AG04450 (cell line): ENCODE results near the gene PRPF40B. TPM values are rescaled to one million over a fixed set of nuclear protein-coding genes. Genes with fewer than 3 reads are reported as not detected.

Experiments
- CTCF ChIA-PET: fragments of 300-600, 350-600 bp; formaldehyde crosslinking; extraction: SDS; loops from one replicate; lab custom pipeline; 2022; ENCODE audit warnings: antibody characterized with exemption, inconsistent platforms; lab: Charles Lee
- POLR2A ChIA-PET: fragments of 350-600 bp; formaldehyde crosslinking; extraction: SDS; loops from one replicate; lab custom pipeline; 2021; ENCODE audit warnings: antibody characterized with exemption, inconsistent platforms; lab: Yijun Ruan, JAX
- DNase-seq: peaks from one replicate; pipeline ENCODE4 v3.0.0-alpha.2; 2011; ENCODE audit warnings: low read depth, low spot score
- H3K27ac ChIP-seq: one replicate; pipeline ENCODE4 v1.5.1; 2012; ENCODE audit warnings: low read depth, low read length, control low read depth
- H3K27me3 ChIP-seq: one replicate; pipeline ENCODE4 v1.6.0; 2012; ENCODE audit warnings: low read length; ENCODE audit not compliant: control insufficient read depth, insufficient read depth
- H3K4me3 ChIP-seq: 2 replicates; pipeline ENCODE4 v1.5.1; 2011; ENCODE audit warnings: mild to moderate bottlenecking, low read depth, low read length, control low read depth
- H3K9me3 ChIP-seq: 2 replicates; pipeline ENCODE4 v1.5.1; 2012; ENCODE audit warnings: low read length; ENCODE audit not compliant: control insufficient read depth, insufficient read depth
- CTCF ChIP-seq: IDR thresholded peaks from 2 replicates; pipeline ENCODE4 v1.5.1; 2011; ENCODE audit warnings: low read depth, low read length, control low read depth, inconsistent platforms
- polyA plus RNA-seq: library from polyadenylated mRNA; depleted of rRNA; stranded (reverse); fragments of >200 nt; gene quantifications from 2 replicates; pipeline ENCODE4 v1.2.3, GENCODE V29; 2011

Gene PRPF40B
- polyA plus RNA-seq, 1 experiment = 9.0 TPM

GRCh38 chr12:49649892-49650291, 26.5 kb downstream of the PRPF40B start:
- TF ChIP-seq CTCF = no peak
- Histone ChIP-seq H3K27ac (no peak overlapping the region), H3K27me3 (no peaks in the 10 kb centered on the region), H3K4me3 (no peak overlapping the region), H3K9me3 (no peaks in the 10 kb centered on the region)
- CTCF ChIA-PET = interaction anchor here (0.6 to 0.7 kb wide), 2 partner anchors 58 to 68 kb away, joined by 3 read pairs; no protein-coding TSS in a partner anchor
- POLR2A ChIA-PET = interaction anchor here (1.7 kb wide), 1 partner anchor 92 kb away, joined by 5 read pairs; the partner anchor contains the start of gene TMBIM6
- no peak for DNase-seq

- no peak overlapping the region for H3K27ac ChIP-seq
- CTCF ChIA-PET = interaction anchor here (0.7 kb wide), 1 partner anchor 13 kb away, joined by 7 read pairs; no protein-coding TSS in a partner anchor
- no peak for TF ChIP-seq CTCF
- POLR2A ChIA-PET = interaction anchor here (0.6 to 2.3 kb wide), 3 partner anchors 10 to 194 kb away, joined by 3 to 6 read pairs (median 5); partner anchors contain the start of gene TMBIM6
- no peak overlapping the region for H3K4me3 ChIP-seq
- no peak for DNase-seq
- H3K27me3 ChIP-seq = no peaks in the 10 kb centered on the region
- H3K9me3 ChIP-seq = no peaks in the 10 kb centered on the region
Measured at GRCh38 chr12:49651855-49652254, 28.5 kb downstream of the PRPF40B start.

- CTCF ChIA-PET = interaction anchor here (0.9 to 1.6 kb wide), 2 partner anchors 55 to 88 kb away, joined by 3 to 4 read pairs; partner anchors contain the start of gene TMBIM6
Measured at GRCh38 chr12:49652921-49653520, 29.7 kb downstream of the PRPF40B start.

GRCh38 chr12:49654715-49655114, 31.4 kb downstream of the PRPF40B start:
- no peak overlapping the region for H3K27ac ChIP-seq
- ChIA-PET CTCF (interaction anchor here (0.9 to 2.2 kb wide), 3 partner anchors 10 to 53 kb away, joined by 3 to 11 read pairs (median 3); no protein-coding TSS in a partner anchor), POLR2A (no interaction called here)
- H3K4me3 ChIP-seq = no peak overlapping the region
- H3K27me3 ChIP-seq = no peaks in the 10 kb centered on the region
- no peak for TF ChIP-seq CTCF
- no peaks in the 10 kb centered on the region for H3K9me3 ChIP-seq
- no peak for DNase-seq

More at GRCh38 chr12:49652921-49653520, 29.7 kb downstream of the PRPF40B start:
- H3K9me3 ChIP-seq = no peaks in the 10 kb centered on the region
- TF ChIP-seq CTCF = no peak
- H3K27me3 ChIP-seq = no peaks in the 10 kb centered on the region
- H3K27ac ChIP-seq = no peak overlapping the region
- H3K4me3 ChIP-seq = no peak overlapping the region
- POLR2A ChIA-PET = interaction anchor here (2.3 kb wide), 1 partner anchor 88 kb away, joined by 6 read pairs; the partner anchor contains the start of gene TMBIM6
- DNase-seq = no peak
